ENCODE data around the gene ZNF543. TPM values are rescaled to one million over a fixed set of nuclear protein-coding genes. Genes with fewer than 3 reads are reported as not detected.

The ZNF543 gene
- total RNA-seq, 1 donor from 2014 or later = 16.1 TPM

DNA sequence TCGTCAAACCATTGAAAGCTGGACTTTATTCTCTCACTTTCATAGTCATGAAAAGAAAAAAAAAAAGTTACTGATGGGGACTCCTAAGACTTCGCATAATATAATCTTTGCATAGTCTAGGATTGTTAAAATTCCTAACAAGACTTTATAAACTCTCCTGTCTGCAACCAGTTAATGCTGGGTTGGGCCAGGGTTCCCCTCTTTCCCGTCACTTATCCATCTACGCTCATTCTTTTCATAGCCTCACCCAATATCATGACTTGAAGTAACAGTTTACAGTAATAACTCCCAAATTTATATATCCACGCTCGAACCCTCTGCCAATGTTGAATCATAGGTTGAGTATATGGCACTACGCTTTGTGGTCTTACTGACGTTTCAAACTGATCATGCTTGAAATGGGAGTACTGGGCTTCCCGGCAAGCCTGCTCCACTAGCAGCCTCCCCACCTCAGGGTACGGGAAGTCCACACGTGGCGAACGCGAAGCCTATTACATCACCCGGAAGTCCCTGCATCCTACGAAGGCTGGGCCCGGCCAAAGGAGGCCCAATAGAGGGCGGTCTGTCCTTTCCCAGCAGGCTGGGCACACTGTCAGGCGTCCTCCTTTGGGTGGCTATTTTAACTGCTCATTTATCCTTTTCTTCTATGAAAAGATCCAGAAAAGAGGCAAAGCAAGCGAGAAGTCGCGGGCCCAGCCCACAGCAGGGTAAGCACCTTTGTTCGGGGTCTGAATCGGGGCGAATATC lies 40.7 kb upstream of the ZNF543 start:
- Mint-ChIP-seq H3K36me3 (ENCODE audit: low read depth) (peaks cover 38% of the 10 kb centered on the region), H3K4me3 (no peak overlapping the region), H3K4me1 (peaks cover 44% of the 10 kb centered on the region), H3K27me3 (no peaks in the 10 kb centered on the region), H3K9me3 (no peaks in the 10 kb centered on the region), H3K27ac (no peak overlapping the region)
- ChIA-PET CTCF (no interaction called here), POLR2A (interaction anchor here (0.6 to 1.4 kb wide), 10 partner anchors 8 to 1123 kb away, joined by 3 to 12 read pairs (median 5); partner anchors contain the start of genes ZNF548 and ZNF805)
- no peak for TF ChIP-seq CTCF (IDR thresholded peaks at IDR 0.05)
- peak; percentile 62 for DNase-seq
- ATAC-seq (ENCODE audit: low read depth) = peak; percentile 72
- intact Hi-C loops (cut with micrococcal nuclease) = loop anchor here (1.0 to 5.0 kb wide), 11 partner anchors 9 to 1137 kb away; partner anchors contain the start of genes TRAPPC2B, ZIK1, ZNF264 and ZNF304

DNA sequence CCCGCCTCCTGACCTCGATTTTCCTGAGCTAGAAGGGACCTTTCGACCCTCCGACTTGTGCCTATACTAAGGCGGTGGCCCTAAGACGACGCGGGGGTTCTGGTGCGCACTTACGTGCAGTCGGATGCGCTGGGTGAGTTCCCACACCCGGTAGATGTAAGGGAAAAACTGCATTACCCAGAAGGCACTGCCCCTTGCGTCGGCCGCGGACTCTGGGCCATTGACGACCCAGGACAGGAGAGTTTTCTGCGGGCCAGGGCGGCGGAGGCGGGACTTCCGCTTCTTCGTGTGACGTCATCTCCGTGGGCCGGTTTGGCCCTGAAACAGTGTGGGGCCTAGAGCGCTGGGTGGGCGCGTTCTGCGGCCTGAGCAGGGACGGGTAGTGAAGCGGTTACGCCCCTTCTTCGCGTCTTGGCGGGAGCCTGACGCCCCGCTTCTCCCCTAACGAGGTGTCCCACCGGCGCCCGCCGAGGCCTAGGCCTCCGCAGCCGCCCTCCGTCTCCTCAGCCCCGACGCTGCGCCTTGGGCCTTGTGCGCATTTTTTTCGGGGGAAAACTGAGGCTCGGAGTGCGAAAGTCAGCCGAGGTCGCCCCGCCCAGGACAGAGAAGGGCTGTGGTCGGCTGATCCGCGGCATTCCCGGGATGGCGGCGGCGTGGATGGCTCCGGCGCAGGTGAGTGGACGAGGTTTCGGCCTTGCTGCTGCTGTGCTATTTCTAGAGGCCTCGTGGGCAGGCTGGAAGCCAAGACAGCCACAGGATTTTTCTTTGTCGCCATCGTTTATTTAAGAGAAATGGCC lies 39.9 kb upstream of the ZNF543 start, which contains the start of gene ZNF460:
Gene ZNF460 (plus strand): TSS at position 321 of the 797 bp plus-strand sequence. CDS start 322 bp downstream, at position 643.
- Mint-ChIP-seq H3K4me1 (peaks cover 47% of the 10 kb centered on the region), H3K36me3 (ENCODE audit: low read depth) (peaks cover 42% of the 10 kb centered on the region), H3K9me3 (no peaks in the 10 kb centered on the region), H3K4me3 (no peak within 1 kb of the TSS), H3K27ac (no peak within 1 kb of the TSS), H3K27me3 (no peaks in the 10 kb centered on the region)
- ChIA-PET CTCF (no interaction called here), POLR2A (interaction anchor here (0.6 to 1.3 kb wide), 8 partner anchors 8 to 1122 kb away, joined by 3 to 12 read pairs (median 8); partner anchors contain the start of genes ZNF548 and ZNF805)
- peak; percentile 85 for ATAC-seq (ENCODE audit: low read depth)
- intact Hi-C loops (cut with micrococcal nuclease) = loop anchor here (1.0 to 5.0 kb wide), 10 partner anchors 10 to 1138 kb away; partner anchors contain the start of genes TRAPPC2B, ZNF264, ZNF304 and ZNF444
- peak; percentile 96 for DNase-seq
- TF ChIP-seq CTCF (IDR thresholded peaks at IDR 0.05) = no peak

GRCh38 chr19:57280962-57281400 lies 39.3 kb upstream of the ZNF543 start:
- no peaks in the 10 kb centered on the region for H3K9me3 Mint-ChIP-seq
- no peak for TF ChIP-seq CTCF (IDR thresholded peaks at IDR 0.05)
- H3K4me3 Mint-ChIP-seq = no peak overlapping the region
- no peak overlapping the region for H3K27ac Mint-ChIP-seq
- intact Hi-C loops (cut with micrococcal nuclease) = loop anchor here (1.0 to 5.0 kb wide), 10 partner anchors 11 to 1139 kb away; partner anchors contain the start of genes TRAPPC2B, ZNF264, ZNF304 and ZNF444
- no peaks in the 10 kb centered on the region for H3K27me3 Mint-ChIP-seq
- no peak for ATAC-seq (ENCODE audit: low read depth)
- H3K36me3 Mint-ChIP-seq (ENCODE audit: low read depth) = peaks cover 44% of the 10 kb centered on the region
- no peak for DNase-seq
- ChIA-PET CTCF (no interaction called here), POLR2A (interaction anchor here (0.8 to 1.3 kb wide), 5 partner anchors 9 to 41 kb away, joined by 3 to 9 read pairs (median 3); partner anchors contain the start of gene ZNF805)
- peaks cover 47% of the 10 kb centered on the region for H3K4me1 Mint-ChIP-seq

GRCh38 chr19:57282011-57282643 lies 38.1 kb upstream of the ZNF543 start:
- no peak overlapping the region for H3K4me3 Mint-ChIP-seq
- TF ChIP-seq CTCF (IDR thresholded peaks at IDR 0.05) = no peak
- peaks cover 46% of the 10 kb centered on the region for H3K4me1 Mint-ChIP-seq
- intact Hi-C loops (cut with micrococcal nuclease) = loop anchor here (5.0 kb wide), 2 partner anchors 535 to 1140 kb away; partner anchors contain the start of gene ZNF444
- POLR2A ChIA-PET = interaction anchor here (0.7 to 1.3 kb wide), 6 partner anchors 13 to 1024 kb away, joined by 3 to 9 read pairs (median 6); partner anchors contain the start of genes ZNF264 and ZNF805
- H3K9me3 Mint-ChIP-seq = no peaks in the 10 kb centered on the region
- no peak overlapping the region for H3K27ac Mint-ChIP-seq
- DNase-seq (no peak), ATAC-seq (ENCODE audit: low read depth) (peak; percentile 20)
- peaks cover 54% of the 10 kb centered on the region for H3K36me3 Mint-ChIP-seq (ENCODE audit: low read depth)
- H3K27me3 Mint-ChIP-seq = no peaks in the 10 kb centered on the region
- CTCF ChIA-PET = no interaction called here

Data from activated B cell treated with CpG ODN at 0.5 μM for 24 hours (primary cell).